ENCODE measurements around the gene SFXN5. TPM values are rescaled to one million over a fixed set of nuclear protein-coding genes. Genes with fewer than 3 reads are reported as not detected.

SFXN5 gene
- total and polyA plus RNA-seq, 11 donors, result 6.0 to 12.5 (median 8.7) TPM

DNA sequence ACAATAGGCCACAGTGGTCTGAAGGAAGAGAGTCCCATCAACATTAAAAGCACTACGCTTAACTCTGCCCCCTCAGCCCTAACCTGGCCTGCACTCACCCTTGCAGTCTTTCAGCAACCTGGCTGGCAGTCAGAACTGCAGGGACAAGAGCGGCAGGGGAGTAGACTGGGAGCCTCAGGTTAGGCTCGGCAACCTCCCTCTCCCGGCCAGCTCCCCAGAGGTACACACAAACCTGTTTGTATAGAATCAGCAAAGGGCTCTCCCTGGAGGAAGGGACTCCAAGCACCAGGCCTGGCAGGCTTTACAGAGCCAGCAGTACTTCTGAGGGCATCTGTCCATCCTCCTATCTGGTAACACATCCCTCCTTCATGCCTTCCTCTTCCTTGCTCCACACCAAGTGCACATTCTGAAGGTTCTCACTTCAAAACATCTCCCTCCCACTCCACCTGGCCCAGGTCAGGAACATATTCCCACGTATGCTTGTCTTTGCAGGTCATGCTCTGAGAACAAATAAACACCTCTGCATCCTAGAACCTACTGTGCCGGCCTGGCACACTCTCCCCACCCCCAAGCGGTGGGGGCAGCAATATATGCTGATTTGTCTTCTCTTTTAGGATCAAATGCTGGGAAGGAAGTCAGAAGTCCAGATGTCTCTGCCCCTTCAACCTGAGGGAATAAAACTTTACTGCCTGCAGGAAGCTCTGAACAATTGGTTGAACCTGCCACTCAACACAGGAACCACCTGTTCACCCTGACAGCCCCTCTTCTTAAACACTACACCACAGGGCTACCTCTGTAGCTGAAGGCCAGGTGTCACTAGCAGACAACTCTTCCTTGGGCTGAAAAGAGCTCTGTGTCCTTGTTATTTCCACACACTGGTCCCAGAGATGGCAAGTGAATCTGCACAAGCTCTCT lies 12.6 kb upstream of the SFXN5 start:
- intact Hi-C loops (cut with DNase I), result loop anchor here in 6 of 10 donors (2.0 to 10.0 kb wide), 4 partner anchors 73 to 189 kb away; no protein-coding TSS in a partner anchor
- Histone ChIP-seq H3K27me3 (no peaks in the 10 kb centered on the region), H3K27ac (no peak overlapping the region), H3K9me3 (no peaks in the 10 kb centered on the region), H3K4me1 (peaks cover 0 to 26% (median 5%) of the 10 kb centered on the region in 12 donors), H3K36me3 (peaks cover 0 to 49% (median 22%) of the 10 kb centered on the region in 9 donors), H3K4me3 (no peak overlapping the region)
- TF ChIP-seq, protein P1, sequence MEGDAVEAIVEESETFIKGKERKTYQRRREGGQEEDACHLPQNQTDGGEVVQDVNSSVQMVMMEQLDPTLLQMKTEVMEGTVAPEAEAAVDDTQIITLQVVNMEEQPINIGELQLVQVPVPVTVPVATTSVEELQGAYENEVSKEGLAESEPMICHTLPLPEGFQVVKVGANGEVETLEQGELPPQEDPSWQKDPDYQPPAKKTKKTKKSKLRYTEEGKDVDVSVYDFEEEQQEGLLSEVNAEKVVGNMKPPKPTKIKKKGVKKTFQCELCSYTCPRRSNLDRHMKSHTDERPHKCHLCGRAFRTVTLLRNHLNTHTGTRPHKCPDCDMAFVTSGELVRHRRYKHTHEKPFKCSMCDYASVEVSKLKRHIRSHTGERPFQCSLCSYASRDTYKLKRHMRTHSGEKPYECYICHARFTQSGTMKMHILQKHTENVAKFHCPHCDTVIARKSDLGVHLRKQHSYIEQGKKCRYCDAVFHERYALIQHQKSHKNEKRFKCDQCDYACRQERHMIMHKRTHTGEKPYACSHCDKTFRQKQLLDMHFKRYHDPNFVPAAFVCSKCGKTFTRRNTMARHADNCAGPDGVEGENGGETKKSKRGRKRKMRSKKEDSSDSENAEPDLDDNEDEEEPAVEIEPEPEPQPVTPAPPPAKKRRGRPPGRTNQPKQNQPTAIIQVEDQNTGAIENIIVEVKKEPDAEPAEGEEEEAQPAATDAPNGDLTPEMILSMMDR (IDR thresholded peaks at IDR 0.05), result no peak
- no peak for TF ChIP-seq POLR2A (IDR thresholded peaks at IDR 0.05)
- ATAC-seq (no peak), DNase-seq (peak in 1 of 5 donors; percentile 14)
- 77 to 83% (median 81%) methylated on average over 5 to 7 of the region's 7 CpGs for WGBS, 4 donors

DNA sequence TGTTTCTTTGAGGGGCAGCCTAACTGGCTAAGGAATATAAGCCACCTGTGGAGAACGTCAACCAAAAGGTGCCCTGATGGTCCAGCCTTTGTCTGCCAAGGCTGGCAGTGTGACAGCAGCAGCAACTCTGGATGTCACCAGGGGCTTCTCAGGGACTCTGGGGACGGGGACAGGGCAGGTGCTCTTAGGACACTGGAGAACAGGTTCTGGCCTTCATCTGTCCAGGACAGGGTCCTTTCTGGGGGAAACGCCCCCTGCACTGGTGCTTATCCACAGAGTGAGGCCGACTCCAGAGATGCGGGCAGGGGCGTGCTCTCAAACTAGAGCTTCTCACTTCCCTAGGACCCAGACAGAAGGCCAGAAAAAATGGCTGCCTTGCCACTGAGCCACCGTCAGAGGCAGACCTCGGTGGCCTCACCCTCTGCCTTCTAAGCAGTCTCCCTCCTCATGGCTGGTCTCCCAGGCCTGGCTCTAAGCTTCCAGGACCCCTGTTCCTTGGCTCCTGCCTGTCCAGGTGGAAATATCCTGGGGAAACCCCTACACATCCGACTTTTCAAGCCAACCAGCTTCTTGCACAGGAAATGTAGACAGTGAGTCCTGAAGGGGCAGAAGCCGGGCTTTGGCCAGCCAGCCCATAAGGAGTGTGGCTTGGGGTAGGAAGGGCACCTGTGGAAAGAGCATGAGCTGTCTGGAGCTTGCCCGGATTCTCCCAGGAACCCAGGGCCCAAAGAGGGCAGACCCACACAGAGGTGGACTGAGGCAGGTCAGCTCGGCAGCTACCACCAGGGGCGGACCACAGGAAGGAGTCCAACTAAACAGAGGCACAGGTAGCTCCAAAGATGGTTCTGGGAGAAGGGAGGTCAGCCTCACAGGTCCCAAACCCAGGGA lies 11.3 kb upstream of the SFXN5 start:
- no peaks in the 10 kb centered on the region for H3K9me3 ChIP-seq
- no peaks in the 10 kb centered on the region for H3K27me3 ChIP-seq
- peaks cover 0 to 38% (median 13%) of the 10 kb centered on the region in 9 donors for H3K36me3 ChIP-seq
- DNase-seq (peak in 2 of 5 donors; percentile 13 to 45), ATAC-seq (no peak)
- intact Hi-C loops (cut with DNase I), result loop anchor here in 6 of 10 donors (5.0 to 10.0 kb wide), 2 partner anchors 95 to 188 kb away; no protein-coding TSS in a partner anchor
- WGBS, 4 donors, result 77 to 84% (median 78%) methylated on average over 12 to 13 of the region's 13 CpGs
- H3K4me1 ChIP-seq, result peaks cover 0 to 22% (median 2%) of the 10 kb centered on the region in 12 donors
- no peak overlapping the region for H3K4me3 ChIP-seq
- no peak overlapping the region for H3K27ac ChIP-seq
- TF ChIP-seq POLR2A (IDR thresholded peaks at IDR 0.05), result no peak
- TF ChIP-seq, protein P1 (IDR thresholded peaks at IDR 0.05), result no peak

DNA sequence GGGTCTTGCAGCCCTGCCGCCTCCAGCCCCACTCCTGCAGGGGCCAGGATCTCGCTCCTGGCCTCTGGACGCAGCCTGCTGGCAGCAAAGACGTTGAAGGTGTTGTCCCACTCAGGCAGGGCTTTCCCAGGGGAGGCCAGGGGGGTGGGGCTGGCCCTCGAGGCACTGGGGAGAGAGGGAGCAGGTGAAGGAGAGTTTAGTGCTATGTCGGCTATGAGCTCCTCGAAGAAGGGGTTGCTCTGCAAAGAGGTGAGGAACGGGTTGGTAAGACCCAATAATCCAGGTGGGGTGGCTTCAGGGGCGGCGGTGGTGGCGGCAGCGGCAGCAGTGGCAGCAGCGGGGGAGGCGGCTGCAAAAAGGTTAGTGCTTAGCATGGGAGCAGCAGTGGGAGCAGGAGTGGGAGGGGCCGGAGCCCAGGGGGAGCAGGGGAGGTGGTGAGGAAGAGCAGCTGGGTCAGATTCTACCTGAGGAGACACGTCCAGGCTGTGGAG lies 9.7 kb upstream of the SFXN5 start:
- intact Hi-C loops (cut with DNase I), result loop anchor here in 6 of 10 donors (5.0 to 10.0 kb wide), 2 partner anchors 96 to 186 kb away; no protein-coding TSS in a partner anchor
- no peak overlapping the region for H3K27ac ChIP-seq
- peaks cover 0 to 28% (median 4%) of the 10 kb centered on the region in 9 donors for H3K36me3 ChIP-seq

More for the DNA sequence above, 9.7 kb upstream of the SFXN5 start:
- DNase-seq (peak in 1 of 5 donors; percentile 19), ATAC-seq (no peak)
- no peak for TF ChIP-seq POLR2A (IDR thresholded peaks at IDR 0.05)
- TF ChIP-seq, protein P1 (IDR thresholded peaks at IDR 0.05), result no peak
- 83 to 87% (median 86%) methylated on average over 16 of the region's 16 CpGs for WGBS, 4 donors
- Histone ChIP-seq H3K27me3 (no peaks in the 10 kb centered on the region), H3K4me1 (peaks cover 0 to 13% (median 2%) of the 10 kb centered on the region in 12 donors), H3K4me3 (no peak overlapping the region), H3K9me3 (no peaks in the 10 kb centered on the region)

All from heart left ventricle (tissue), 16 donors.